Islet precursor cell (in vitro differentiated cells): Measurements from ENCODE around the gene HOXB4.

Source experiments
- DNase-seq: peaks from one replicate; pipeline ENCODE4 v3.0.0-alpha.2; 2018

The HOXB4 gene

DNA sequence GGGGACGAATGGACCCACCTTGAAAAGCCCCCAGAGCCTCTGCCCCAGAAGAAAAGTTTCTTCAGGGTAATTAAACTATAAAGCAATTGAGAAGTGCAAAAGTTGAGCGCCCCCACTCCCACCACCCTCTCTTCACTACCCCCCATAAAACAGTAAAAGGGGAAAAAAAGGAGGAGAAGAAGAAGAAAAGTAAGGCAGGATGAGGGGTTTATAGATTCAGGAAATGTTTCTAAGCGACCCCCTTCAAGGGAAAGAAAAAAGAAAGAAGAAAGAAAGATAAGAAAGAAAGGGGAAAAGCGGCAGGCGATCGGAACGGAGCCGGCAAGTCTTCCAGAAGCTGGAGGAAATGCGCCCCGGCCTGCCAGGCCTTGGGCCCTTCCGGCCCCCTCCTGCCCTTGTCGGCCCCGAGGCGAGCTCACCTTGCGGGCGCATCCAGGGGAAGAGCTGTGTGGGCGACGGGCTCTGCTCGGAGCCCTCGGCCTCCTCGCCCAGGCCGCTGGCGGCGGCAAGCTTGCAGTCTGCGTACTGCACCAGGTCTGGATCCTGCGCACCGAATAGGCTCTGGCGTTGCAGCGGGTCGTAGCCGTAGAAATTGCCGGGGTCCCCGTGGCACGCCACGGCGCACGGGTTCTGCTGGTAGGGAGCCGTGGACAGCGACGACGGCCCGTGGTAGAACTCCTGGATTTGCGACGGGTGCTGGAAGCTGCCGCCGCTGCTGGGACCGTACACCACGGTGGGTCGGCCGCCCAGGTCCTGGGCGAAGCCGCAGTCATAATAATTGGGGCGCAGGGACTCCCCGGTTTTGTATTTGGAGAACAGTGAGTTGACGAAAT, 35.9 kb upstream of the HOXB4 start:
- DNase-seq, result peak; percentile 87

DNA sequence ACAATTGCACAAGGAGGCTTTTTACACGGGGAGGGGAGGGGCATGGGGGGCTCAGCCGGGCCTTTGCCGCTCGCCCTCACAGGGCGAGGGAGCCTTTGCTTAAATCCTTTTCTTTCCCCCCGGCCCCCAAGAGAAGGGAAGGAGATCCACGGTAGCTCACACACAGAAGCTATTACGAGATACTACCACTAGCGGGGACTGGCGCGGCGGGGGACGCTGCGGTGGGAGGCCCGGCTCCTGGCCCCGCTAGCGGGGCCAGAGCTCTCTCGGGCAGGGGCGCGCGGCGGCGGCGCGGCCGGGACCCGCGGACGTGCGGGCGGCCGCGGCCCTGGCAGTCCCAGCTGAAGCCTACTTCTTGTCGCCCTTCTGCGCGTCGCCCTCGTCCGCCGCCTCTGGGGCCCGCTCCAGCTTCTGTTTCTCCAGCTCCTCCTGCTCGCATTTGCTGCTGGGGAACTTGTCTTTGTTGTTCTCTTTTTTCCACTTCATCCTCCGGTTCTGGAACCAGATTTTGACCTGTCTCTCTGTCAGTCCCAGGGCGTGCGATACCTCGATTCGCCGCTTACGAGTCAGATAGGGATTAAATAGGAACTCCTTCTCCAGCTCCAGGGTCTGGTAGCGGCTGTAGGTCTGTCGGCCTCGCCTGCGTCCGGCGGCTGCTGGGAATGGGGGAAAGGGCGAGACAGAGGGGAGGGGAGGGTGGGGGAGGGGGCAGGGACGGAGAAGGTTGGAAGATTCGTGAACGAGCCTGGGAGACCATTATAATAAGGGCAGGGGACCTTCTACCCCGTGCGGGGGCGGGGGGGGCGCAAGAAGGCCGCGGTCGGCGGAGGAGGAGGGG, 34.9 kb upstream of the HOXB4 start:
- DNase-seq, result peak; percentile 85

DNA sequence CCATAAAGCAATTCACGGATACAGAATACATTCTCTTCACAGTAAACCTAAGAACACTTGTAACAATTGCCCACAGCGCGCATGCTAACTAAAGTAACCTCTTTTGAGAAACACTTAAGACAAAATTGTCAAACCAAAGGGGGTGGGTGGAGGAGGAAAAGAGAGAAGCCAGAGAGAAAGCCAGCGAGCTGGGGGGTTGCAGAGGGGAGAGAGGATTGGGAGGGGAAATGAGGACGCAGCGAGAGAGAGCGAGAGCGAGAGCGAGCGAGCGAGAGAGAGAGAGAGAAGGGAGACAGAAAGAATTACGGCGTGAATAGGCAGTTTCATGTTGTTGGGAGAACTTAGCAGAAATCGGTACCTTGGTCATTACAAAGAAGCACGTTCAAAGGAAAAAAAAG, 34.3 kb upstream of the HOXB4 start:
- DNase-seq, result no peak

DNA sequence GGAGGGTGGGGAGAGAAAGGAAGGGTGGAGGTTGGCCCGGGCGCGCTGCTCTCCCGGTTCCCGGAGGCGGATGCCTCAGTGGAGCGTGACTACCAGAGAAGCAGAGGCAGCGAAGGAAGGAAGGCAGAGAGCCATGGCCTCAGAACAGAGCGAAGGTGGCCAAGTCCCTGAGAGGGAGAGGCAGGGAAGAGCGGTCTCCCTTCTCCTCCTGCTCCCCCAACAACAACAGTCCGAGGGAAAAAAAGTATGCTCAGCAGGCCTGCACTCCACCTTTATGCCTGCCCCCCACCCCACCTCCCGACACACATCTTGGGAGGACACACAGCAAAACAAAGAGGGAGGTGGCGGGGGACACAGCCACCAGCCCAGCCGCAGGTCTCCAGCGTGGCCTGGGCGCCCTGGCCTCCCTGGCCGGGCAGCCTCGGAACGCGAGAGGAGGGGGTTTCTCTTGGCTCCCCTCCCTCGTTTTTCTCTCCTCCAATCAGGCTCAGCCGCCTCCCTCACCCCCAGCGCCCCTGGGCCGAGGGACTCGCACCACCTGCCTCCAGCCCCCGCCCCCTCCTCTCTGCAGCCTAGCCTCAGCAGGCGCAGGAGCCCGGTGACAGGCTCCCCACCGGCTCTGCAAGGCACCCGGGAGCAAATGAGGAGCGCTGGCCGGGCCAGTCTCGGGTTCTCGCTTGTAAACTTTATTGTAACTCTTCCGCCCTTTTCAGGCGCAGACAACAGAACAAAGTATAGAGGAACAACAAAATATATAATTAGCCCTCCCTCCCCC, 33.7 kb upstream of the HOXB4 start:
- peak; percentile 96 for DNase-seq

DNA sequence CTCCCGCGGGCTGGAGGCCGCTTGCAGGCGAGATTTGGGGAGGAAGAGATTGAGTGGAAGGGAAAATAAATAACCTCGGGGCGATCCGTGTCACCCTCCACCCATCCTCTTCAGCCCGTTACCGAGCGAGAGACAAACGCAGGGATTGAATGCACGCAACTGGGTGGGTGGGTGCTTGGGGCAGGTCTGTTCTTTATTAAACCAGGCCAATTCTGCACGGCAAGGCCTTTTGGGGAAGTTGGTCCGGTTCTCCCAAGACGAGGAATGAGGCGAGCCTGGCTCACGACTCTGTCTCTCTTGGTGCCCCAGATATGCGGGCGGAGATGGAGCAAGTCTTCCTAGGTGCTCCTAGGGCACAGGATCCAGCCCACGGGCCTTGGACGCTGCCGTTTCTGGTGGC, 33.1 kb upstream of the HOXB4 start:
- DNase-seq, result peak; percentile 71

DNA sequence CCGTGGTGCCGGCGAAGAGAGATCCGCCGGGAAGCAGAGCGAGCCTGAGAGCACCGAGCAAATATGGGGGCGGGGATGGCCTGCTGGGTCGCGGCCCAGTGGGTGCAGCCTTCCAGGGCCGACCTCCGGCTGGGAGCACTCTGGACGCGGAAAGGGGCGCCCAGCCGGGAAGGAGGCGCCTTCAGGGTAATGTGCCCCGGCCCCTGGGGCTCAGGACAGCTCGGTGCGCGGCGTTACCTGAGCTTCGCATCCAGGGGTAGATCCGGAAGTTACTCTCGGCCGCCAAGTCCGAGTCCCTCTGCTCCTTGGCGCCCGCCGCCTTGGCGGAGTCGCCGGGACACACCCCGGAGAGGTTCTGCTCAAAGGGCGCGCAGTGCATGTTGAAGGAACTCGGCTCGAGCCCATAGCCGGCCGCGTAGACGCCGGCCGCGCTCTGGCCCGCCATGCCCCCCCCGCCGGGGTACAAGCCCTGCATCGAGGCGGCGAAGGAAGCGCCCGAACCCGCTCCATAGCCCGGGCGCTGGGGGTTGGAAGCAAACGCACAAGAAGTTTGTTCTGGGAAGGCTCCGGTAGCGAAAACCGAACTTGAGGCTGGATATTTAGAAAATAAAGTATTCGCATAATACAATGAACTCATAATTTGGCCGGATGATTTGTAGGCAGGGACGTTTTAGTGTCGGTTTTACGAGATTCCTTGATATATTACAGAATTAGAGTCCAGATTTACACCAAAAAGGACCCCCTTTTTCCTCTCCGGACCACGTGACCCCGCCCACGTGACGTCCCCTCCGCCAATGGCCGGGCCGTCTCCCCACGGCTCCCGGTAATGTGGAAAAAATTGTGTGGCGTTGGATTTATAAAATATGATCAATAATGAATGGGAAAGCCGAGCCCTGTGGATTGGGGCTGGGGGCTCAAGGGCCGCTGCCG, 32.4 kb upstream of the HOXB4 start, which contains the start of gene HOXB7:
HOXB7 (minus strand) TSS at position 736 of the 930 bp plus-strand sequence; CDS start at position 637, 99 bp downstream.
- DNase-seq, result peak; percentile 83

DNA sequence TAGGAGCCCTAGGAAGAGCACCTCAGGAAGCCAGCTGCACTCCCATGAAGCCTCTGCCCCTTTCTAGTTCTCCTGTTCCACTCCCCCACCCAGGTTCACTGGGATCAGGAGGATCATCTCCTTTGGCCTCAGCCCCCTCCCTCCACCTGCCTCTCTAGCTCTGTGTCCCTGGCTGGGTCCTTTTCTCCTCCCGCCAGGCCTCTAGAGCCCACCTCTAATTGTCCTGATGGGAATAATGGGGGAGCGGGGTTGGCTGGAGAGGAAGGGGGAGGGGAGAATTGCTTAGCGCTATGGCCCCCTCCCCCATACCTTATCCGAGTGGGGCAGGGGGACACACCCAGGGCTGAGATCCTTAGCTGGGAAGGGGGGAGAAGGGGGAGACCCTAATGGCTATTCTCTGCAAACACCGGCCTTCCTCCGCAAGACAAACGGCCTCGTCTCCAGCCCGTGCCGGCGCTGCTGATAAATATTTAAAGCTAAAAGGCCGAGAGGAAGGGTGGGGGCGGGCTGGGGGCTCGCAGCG, 31.7 kb upstream of the HOXB4 start:
- no peak for DNase-seq

DNA sequence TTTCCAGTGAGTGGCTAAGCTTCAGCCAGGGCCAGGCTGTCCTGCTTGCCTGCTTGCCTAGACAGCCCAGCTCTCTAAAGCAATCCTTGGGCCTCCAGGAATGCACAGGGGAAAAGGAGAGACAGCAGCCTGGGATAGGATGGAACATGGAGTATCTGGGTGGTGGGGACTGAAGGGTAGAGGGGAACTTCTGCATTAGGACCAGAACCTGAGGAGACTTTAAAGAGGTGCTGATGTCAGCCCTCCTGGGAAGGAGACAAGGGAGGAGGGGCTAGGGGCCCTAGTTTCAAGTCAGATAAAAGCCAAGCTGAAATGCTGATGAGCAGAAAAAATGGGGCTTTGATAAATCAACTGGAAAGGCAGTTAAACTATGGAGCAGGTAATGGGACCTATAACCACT, 30.9 kb upstream of the HOXB4 start:
- DNase-seq, result peak; percentile 87

DNA sequence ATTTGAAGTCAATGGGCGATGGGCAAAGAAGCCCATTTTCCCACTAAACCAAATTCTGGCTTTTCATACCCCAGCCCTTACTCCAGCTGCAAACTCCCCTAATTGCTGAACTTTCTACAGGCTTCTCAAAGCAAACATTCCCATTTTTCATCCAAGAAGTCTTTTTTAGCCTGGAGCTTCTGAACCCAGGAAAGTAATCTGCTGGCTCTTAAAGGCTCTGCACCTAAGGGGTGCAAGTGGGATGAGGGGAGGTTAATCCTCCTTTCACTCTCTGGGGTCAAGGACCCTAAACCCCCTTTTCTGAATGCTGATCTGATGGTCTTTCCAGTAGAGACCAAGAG, 30.3 kb upstream of the HOXB4 start:
- DNase-seq, result no peak

DNA sequence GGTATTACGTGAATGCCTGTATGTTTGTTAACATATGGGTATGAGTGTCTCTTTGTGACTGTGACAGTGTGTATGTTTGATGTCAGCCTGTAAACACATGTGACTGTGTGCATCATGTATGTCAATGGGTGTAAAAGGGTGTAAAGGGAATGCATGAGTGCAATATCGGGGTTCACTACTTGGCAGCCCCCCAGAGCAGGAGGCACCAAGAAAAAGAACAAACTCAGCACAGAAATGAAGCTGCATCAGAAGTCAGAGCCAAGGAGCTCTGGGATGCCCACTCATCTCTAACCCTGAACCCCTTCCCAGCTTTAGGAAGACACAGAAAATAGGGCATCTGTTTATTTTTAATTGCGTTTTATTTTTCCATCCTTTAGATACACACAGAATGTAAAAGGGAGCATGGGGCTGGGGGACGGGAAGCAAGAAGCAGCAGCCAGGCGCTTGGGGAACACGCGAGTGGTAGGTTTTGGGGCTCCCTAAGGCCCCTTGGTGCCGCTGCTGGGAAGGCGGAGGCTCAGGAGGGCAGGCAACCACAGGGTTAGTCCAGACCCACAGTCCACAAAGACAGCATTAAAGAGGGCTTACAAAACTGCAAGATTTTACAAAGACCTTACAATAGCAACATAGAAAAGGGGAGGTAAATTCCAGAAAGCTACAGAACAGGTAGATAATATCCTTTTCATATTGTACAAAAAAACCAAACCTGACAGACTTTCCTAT, 28.9 kb upstream of the HOXB4 start:
- no peak for DNase-seq

DNA sequence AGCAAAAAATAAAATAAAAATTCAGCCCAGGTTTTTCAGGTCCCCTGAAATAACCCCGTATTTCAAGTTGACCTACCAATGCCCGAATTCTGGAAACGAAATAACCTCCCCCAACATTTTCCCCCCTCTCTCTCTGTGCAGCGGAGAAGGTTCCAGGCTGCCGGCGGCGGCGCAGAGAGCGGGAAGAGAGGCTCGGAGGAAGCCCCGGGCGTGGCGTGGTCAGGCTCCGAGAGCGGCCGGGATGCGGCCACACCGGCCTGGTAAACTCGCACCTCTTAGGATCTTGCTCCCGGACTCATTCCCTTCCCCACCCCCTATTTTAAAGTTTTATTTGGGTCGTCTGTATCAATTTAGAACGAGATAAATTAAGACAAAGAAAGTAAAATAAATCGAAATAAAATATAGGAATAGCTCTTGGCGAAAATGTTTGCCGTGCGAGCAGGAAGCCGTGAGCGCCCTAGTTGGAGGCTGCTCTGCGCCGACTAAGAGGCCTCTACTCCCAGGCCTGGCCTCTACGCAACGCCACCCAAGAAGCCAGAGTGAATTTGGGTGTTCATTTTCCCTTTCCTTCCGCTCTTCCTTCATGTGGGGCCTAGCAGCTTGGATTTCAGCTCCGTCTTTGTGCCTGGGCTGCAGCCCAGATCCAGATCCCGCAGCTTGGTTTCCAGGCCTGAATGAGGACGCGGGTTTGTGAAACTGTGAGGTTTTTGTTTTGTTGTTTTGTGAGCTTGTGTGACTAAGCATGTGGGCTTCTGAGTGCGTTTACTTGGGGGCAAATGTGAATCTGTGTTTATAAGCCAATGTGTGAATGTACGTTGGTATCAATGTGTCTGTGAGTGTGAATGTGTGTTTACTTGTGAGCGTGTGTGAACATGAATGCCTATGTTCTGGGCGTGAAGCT, 28.1 kb upstream of the HOXB4 start:
- peak; percentile 75 for DNase-seq

DNA sequence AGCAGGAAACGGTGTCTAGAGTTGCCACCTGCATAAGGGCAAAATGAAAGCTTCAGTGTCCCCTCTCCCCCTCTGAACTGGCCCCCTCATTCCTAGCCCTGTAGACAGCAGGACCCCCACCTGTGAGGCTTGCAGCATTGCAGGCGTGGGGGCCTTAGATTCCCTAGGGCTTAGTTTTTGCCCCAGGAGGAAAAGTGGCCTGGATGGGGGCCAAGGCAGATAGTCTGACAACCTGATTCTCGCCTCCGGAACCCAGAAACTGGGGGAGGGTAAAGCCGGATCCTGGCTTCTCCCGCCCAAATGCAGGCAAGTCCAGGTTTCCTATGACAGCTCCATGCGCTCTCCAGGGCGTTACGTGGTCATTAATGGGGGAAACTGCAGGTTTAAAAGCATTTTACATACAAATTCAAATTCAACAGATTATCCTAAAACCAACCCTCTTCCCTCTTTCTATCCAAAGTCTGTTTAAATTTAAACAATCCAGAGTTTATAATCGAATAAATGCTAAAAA, 27.3 kb upstream of the HOXB4 start:
- peak; percentile 68 for DNase-seq

DNA sequence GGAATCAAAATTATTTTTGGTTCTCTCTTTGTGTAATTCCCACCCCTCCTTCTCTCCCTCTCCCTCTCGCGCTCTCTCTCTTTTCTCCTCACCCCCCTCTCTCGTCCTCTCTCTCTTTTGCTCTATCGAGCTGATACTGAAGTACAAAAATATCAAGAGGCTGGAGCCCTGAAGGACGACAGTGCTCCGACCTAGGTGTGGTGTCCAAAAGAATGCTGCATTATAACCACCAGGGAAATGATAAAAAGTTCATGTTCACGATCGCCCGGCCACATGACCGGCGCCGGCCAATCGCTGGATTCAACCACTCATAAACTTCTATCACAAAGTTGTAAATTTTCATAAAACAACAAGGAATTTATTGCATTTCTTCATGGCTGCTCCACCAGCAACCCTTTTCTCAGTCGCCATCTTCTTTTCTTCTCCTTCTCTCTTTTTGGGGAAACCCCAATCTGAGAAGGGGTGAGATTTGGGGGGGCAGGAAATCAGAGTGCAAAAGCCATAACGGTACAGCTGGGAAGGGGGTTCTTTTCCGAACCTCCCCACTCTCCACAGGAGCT, 26.7 kb upstream of the HOXB4 start, which contains the start of gene HOXB6:
HOXB6 (minus strand) TSS at position 217 of the 560 bp plus-strand sequence. CDS start 6,836 bp downstream, outside the sequence.
- DNase-seq, result no peak

DNA sequence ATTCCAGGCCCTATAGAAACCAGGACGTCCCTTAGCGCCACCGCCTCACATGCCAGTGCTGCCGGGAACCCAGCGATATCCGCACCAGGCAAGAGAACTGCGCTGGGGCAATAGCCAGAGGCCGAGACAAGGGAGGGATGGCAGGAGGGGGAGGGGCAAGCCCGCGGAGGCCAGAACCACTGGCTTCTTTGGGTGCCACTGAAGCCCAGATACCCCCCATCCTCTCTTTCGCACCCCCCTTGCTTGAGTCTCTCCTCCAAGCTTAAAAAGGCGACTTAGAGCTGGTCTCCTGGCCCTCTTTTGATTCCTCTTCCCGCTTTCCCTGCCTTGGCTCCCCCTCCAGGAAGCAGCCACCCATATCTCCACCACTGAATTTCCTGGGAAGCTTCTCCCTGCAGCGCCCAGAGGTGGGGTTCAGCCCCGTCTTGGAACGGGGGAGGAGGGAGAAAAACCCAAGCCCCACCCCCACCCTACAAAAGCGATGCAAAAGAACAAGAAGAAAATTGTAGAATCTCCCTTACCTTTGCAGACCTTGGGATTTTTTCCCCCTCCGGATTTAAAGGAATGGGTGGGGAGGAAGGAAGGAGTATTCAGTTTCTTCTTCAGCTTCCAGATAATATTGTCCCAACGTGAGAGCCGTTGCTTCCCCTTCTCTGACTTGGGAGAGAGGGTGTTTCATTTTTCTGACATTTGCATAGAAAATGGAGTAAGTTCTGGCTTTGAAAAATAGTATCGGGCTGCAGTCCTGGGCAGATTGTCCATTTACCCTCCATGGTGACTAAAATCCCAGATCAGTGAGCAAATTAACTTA, 26.0 kb upstream of the HOXB4 start:
- peak; percentile 88 for DNase-seq

DNA sequence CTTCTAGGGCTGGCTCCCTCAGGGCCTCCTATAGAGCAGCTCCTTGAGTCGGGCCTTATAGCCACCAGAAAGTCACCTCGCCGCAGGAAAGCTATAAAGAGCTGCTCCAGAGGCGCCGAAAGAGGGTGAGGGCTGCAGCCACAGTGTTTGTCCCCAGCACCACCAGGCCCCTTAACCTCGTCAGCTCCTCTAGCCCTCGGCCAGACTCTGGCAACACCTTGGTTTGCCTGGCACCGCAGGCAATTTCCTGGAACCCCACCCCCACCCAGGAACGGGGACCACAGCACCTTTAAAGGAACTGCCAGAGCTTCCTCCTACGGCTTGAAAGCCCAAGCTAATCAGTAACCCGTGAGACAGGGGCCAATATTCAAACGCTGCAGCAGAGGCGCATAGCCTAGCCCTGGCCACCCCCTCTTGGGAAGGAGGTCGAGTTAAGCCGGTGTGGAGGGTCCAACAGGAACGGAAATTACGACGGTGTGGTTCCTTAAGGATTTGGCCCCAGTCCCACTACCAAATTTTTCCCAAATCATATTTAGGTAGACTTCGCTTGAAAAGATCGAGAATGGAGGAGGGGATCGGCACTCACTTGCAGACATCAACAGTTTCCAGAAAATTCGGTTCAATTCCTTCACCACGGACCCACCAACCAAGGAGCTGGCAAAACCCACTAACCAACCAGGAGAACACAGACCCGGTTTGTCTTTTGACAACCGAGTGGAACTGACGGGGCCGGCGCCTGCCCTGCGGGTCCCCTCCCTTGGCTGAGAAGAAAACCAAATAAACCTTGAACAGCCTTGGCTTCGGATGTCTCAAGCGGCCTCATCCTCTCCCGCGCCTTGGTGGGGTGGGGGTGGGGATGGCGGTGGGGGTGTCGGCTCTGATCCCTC, 23.6 kb upstream of the HOXB4 start:
- peak; percentile 87 for DNase-seq

DNA sequence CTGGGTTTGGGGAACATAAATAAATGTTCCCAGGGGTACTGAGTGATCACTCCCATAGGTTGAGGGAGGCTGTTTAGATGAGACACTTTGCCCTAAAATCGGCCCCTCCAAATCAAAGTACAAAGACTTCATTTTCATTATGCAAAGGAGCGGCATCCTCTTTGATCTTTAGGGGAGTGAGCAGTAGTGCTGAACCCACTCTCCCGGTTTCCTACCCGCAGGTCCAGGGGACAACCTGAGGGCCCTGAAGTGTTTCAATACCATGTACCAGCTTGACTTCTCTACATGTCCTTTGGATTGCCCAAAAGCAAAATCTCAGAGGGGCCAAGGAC, 23.0 kb upstream of the HOXB4 start:
- DNase-seq, result no peak
